IPS-NIHi11 (cell line): Measurements from ENCODE around the gene ZDHHC5.

ENCODE experiments used
- DNase-seq: peaks from one replicate; pipeline ENCODE4 v3.0.0; 2012; ENCODE audit warnings: mixed read lengths, low spot score

The ZDHHC5 gene

DNA sequence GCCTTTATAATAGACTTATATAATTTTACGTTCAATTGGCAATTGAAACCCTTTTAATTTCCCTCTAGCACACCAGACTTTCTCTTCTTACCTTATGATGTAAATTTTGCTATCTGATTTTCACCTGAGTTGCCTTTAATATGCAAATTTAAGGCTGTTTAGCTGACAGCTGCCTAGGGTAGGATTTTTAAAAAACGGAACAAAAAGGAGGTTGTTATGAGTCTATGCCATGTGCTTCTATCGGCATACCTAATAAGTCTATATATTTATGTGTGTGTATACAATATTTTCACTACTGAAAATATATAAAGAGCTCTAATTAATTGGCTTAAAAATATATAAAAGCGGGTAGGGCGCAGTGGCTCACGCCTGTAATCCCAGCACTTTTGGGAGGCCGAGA is 61.6 kb downstream of the ZDHHC5 start:
- DNase-seq = no peak

DNA sequence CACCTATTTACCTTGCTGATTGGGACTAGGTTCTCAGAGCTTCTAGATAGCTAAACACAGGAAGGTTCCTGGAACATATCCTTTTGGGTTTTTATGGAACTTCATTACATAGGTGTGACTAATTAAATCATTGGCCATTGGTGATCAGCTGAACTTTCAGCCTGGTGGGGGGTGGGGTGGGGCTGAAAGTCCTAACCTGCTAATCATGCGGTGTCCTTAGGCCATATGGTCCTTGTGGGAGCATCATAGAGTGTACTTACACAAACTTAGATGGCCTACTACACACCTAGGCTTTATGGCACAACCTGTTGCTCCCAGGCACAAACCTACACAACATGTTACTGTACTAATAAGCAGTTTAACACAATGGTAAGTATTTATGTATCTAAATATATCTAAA is 64.7 kb downstream of the ZDHHC5 start:
- no peak for DNase-seq

DNA sequence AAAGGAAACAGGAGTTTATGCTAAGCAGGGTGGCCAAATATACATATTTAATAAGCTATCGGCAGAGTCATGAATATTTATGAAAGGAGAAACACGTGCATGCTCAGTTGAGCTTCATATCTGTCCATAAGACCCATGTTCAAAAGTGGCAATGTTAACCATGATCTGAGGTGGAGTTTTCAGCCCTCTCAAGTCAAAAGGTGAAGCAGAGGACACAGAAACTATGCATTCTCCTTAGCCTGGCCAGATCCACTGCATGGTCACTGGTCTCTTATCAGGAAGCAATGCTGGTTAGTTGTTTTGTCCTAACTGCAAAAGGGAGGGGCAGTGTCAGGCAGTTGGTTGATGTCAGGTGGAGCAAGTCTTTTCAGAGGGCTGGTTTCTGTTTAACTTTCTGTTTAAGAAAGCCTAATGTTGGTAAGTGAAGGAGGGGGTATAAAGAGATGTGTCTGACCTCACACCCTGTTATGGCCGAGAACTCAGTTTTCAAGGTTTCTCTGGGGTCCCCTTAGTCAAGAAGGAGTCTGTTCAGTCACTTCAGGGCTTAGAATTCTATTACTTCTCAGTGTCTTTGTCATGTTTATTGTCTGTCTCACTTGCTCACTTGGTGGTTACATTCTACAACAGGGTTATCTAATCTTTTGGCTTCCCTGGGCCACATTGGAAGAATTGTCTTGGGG is 67.8 kb downstream of the ZDHHC5 start:
- no peak for DNase-seq

DNA sequence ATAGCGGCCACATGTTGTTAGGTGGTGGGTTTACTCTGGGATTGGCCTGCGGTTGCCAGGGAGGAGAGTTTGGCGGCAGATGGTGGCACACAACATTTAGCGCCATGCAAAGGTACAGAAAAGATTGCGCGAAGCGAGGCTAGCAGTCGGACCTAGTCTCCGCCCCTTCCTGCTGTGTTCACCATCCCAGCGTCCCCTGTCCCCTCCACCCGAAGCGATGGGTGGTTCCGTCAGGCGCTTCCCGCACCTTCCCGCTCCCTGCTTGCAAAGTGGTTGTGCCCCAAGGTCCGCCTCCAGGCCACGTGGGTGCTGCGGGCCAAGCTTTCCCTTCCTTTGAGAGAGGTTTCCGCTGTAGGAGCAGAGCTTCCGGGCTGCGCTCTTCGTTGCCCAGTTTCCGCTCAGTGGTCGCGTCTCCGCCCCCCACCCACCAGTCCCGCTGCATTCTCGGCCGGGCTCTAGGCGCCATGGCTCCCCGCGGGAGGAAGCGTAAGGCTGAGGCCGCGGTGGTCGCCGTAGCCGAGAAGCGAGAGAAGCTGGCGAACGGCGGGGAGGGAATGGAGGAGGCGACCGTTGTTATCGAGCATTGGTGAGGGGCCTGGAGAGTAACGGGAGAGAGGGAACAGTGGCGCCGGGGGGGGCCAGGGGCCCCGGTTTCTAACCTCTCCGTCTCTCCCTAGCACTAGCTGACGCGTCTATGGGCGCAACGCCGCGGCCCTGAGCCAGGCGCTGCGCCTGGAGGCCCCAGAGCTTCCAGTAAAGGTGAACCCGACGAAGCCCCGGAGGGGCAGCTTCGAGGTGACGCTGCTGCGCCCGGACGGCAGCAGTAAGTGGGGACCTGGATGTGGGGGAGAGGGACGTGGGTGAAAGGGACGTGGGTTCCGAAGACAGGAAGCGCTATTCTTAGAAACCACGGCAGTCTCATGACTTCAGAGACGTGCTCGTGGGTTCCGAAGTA is 73.5 kb downstream of the ZDHHC5 start, which contains the start of gene SELENOH:
TSS of gene SELENOH (plus strand) at position 360 of the 955 bp plus-strand sequence. CDS start at position 465, 105 bp downstream.
- DNase-seq = peak; percentile 96

DNA sequence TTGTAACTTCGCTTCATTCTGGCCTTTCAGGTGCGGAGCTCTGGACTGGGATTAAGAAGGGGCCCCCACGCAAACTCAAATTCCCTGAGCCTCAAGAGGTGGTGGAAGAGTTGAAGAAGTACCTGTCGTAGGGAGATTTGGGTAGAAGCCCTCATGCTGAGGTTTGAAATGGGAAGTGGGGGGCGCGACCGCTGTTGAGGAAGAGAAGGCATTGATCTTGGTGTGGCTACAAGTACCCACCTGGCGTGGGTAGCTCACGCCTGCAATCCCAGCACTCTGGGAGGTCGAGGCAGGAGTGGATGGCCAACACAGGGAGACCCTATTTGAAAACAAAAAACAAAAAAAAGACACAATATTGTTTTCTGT is 74.2 kb downstream of the ZDHHC5 start:
- no peak for DNase-seq

DNA sequence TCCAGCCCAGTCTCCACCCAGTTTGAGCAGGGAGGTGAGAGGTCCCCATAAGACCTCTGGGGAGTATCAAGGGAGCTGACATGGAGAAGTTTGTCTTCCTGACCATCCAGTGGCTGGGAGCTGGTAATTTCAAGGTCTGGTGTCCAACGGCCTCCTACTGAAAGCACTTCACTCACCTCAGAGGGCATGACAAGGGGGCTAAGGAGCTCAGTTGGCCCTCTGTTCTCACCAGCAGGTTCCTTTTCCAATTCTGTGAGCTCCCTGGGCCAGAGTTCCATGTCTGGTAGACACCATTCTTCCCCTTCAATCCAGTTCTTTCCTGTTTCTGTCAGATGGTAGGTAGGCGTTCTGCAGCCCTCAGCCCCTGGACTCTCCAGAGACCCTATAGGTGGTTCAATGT is 76.4 kb downstream of the ZDHHC5 start:
- no peak for DNase-seq

DNA sequence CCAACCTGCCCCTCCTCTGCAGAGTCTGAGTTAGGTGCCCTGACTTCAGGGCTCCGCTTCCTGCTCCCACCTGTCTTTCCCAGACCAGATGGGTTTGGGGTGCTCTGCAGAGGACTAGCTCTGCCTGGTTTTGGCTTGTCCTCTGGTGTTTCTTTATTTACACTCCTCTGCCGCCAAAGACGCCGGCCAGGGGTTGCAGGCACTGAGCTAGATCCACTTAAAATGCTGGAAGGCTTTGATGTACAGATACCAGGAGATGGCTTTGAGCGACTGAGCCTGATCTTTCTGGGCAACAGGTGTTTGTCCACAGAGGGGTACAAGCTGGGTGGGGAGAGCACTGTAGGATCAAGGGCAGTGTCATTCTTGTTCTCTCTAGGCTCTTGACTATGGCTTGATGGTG is 77.3 kb downstream of the ZDHHC5 start:
- no peak for DNase-seq

DNA sequence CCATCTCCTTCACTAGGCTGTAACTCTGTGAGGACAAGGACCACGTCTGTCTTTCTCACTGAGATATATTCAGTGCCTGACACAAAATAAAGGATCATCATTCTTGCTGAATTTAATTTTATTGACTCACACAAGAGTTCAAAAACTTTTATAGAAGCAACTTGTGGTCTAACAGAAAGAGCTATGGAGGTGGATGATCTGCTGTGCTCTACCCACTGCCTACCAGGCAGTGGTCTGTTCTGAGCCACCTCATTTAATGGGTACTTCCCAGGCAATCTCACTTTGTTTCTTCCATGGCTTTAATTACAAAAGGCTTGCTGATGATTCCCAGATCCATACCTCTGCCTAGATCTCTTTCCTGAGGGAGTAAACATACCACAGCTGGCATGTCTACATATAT is 79.0 kb downstream of the ZDHHC5 start:
- no peak for DNase-seq
